HCT116 (cell line): ENCODE data around the gene ADI1. TPM values are rescaled to one million over a fixed set of nuclear protein-coding genes. Genes with fewer than 3 reads are reported as not detected.

Experiments
- ATAC-seq: fragments of 200-7000 bp; cut with Tn5 transposase; 2 replicates; pipeline ENCODE4 v1.9.1; 2020; ENCODE audit warnings: mild to moderate bottlenecking, moderate library complexity
- BruUV-seq: library from RNA; stranded (reverse); fragments of 400-500 nt; replicated peaks from 2 replicates; lab custom pipeline; 2021; lab: Mats Ljungman, UMichigan
- CTCF ChIA-PET: fragments of 300-600 bp; sonication (Branson Sonifier 250); formaldehyde crosslinking; loops from one replicate; lab custom pipeline; 2021; ENCODE audit warnings: antibody characterized with exemption; lab: Charles Lee
- POLR2A ChIA-PET: fragments of 300-600, 350-600 bp; sonication (Branson Sonifier 250); formaldehyde crosslinking; loops from one replicate; lab custom pipeline; 2021; ENCODE audit warnings: antibody characterized with exemption; lab: Charles Lee
- RAD21 ChIA-PET, 2 experiments: fragments of 300-600 bp; sonication (Branson Sonifier 250); formaldehyde crosslinking; loops; one replicate each; lab custom pipeline; 2023; ENCODE audit warnings: low total read pairs in 2 of 2; ENCODE audit not compliant: uncharacterized antibody in 2 of 2, unreplicated experiment in 2 of 2, low non-redundant PET in 1 of 2; lab: Charles Lee
- DNase-seq: peaks from one replicate; pipeline ENCODE4 v3.0.0-alpha.2; 2010; ENCODE audit warnings: low read depth, low spot score
- H2AFZ ChIP-seq: fragments of 200-600 bp; shearing (Covaris generic), sonication (generic); 2 replicates; pipeline ENCODE4 v1.6.1; 2017; ENCODE audit warnings: low read depth, mixed run types, mixed read lengths, antibody characterized with exemption, low read length; ENCODE audit not compliant: poor library complexity, severe bottlenecking
- H3K27ac ChIP-seq: 2 replicates; pipeline ENCODE4 v1.5.1; 2012; ENCODE audit warnings: low read depth, low read length
- H3K27me3 ChIP-seq: fragments of 200-600 bp; sonication (generic); 2 replicates; pipeline ENCODE4 v1.6.1; 2016; ENCODE audit warnings: mixed run types, low read length, mixed read lengths; ENCODE audit not compliant: insufficient read depth
- H3K36me3 ChIP-seq, 2 experiments: fragments of 200-500 bp in 1 of 2; fragments of 200-600 bp in 1 of 2; sonication (Bioruptor generic) in 1 of 2; sonication (generic) in 1 of 2; 2 replicates each; pipeline versions ENCODE4 v1.5.1 to v1.6.1; 2014 to 2016; ENCODE audit warnings: low read length in 2 of 2, inconsistent platforms in 1 of 2, mixed read lengths in 1 of 2, mixed run types in 1 of 2; ENCODE audit not compliant: insufficient read depth in 2 of 2, control insufficient read depth in 1 of 2
- H3K4me1 ChIP-seq, 2 experiments: fragments of 200-600 bp in 1 of 2; sonication (generic) in 1 of 2; 2 replicates each; pipeline versions ENCODE4 v1.5.1 to v1.6.1; 2012 to 2017; ENCODE audit warnings: low read length in 2 of 2, inconsistent platforms in 1 of 2, mild to moderate bottlenecking in 1 of 2, mixed read lengths in 1 of 2, mixed run types in 1 of 2, moderate library complexity in 1 of 2; ENCODE audit not compliant: insufficient read depth in 2 of 2, control insufficient read depth in 1 of 2
- H3K4me2 ChIP-seq: fragments of 200-600 bp; sonication (generic); 2 replicates; pipeline ENCODE4 v1.6.1; 2017; ENCODE audit warnings: mixed run types, low read length, mixed read lengths
- H3K4me3 ChIP-seq, 2 experiments: fragments of 200-600 bp in 1 of 2; sonication (generic) in 1 of 2; replicated peaks in 1 of 2; 2 replicates each; pipeline ENCODE4 v1.5.1; 2011 to 2016; ENCODE audit warnings: low read length in 2 of 2, control low read depth in 1 of 2, low read depth in 1 of 2, mild to moderate bottlenecking in 1 of 2, mixed read lengths in 1 of 2, mixed run types in 1 of 2
- H3K79me2 ChIP-seq: fragments of 200-600 bp; sonication (generic); 2 replicates; pipeline ENCODE4 v1.6.1; 2017; ENCODE audit warnings: mild to moderate bottlenecking, mixed run types, low read length, moderate library complexity, mixed read lengths; ENCODE audit not compliant: insufficient read depth
- H3K9ac ChIP-seq: fragments of 200-600 bp; sonication (generic); 2 replicates; pipeline ENCODE4 v1.6.1; 2016; ENCODE audit warnings: low read length, mixed read lengths
- H3K9me2 ChIP-seq: fragments of 200-600 bp; sonication (generic), shearing (Covaris generic); 2 replicates; pipeline ENCODE4 v1.6.1; 2017; ENCODE audit warnings: mixed run types, mild to moderate bottlenecking, moderate library complexity; ENCODE audit not compliant: insufficient read depth
- H3K9me3 ChIP-seq, 2 experiments: fragments of 200-500 bp in 1 of 2; fragments of 200-600 bp in 1 of 2; sonication (Bioruptor generic) in 1 of 2; sonication (generic) in 1 of 2; 2 replicates each; pipeline ENCODE4 v1.6.1; 2014 to 2017; ENCODE audit warnings: low read length in 2 of 2, mixed read lengths in 2 of 2, inconsistent platforms in 1 of 2, low read depth in 1 of 2, mild to moderate bottlenecking in 1 of 2, mixed run types in 1 of 2, moderate library complexity in 1 of 2; ENCODE audit not compliant: control insufficient read depth in 1 of 2, insufficient read depth in 1 of 2
- H4K20me1 ChIP-seq: fragments of 200-600 bp; sonication (generic), shearing (Covaris generic); 2 replicates; pipeline ENCODE4 v1.6.1; 2017; ENCODE audit warnings: mixed run types, mild to moderate bottlenecking, moderate library complexity; ENCODE audit not compliant: insufficient read depth
- CBX3 ChIP-seq: IDR thresholded peaks from 2 replicates; pipeline ENCODE4 v1.6.1; 2012; ENCODE audit warnings: low read depth
- CEBPB ChIP-seq: IDR thresholded peaks from 2 replicates; pipeline ENCODE4 v1.6.1; 2012; ENCODE audit warnings: low read depth
- CTCF ChIP-seq, 3 experiments: fragments of 200-600 bp in 1 of 3; sonication (generic) in 1 of 3; IDR thresholded peaks in 2 of 3; conservative IDR thresholded peaks in 1 of 3; 2 replicates each; pipeline ENCODE4 v1.5.1; 2012 to 2017; ENCODE audit warnings: low read depth in 2 of 3, low read length in 2 of 3, antibody characterized with exemption in 1 of 3, borderline replicate concordance in 1 of 3, control low read depth in 1 of 3, mild to moderate bottlenecking in 1 of 3, mixed read lengths in 1 of 3, mixed run types in 1 of 3, moderate library complexity in 1 of 3; ENCODE audit not compliant: insufficient read depth in 1 of 3
- ELF1 ChIP-seq: IDR thresholded peaks from 2 replicates; pipeline ENCODE4 v1.6.1; 2012; ENCODE audit warnings: low read depth, borderline replicate concordance
- EZH2 ChIP-seq: fragments of 200-600 bp; sonication (generic); IDR thresholded peaks from 2 replicates; pipeline ENCODE4 v1.6.1; 2017; ENCODE audit warnings: antibody characterized with exemption, mixed run types
- EZH2phosphoT487 ChIP-seq: fragments of 200-600 bp; IDR thresholded peaks from 2 replicates; pipeline ENCODE4 v1.6.1; 2018; ENCODE audit warnings: antibody characterized with exemption, borderline replicate concordance
- FOSL1 ChIP-seq: IDR thresholded peaks from 2 replicates; pipeline ENCODE4 v1.6.1; 2012; ENCODE audit warnings: low read depth
- JUND ChIP-seq: IDR thresholded peaks from 2 replicates; pipeline ENCODE4 v1.6.1; 2012
- RAD21 ChIP-seq: IDR thresholded peaks from 2 replicates; pipeline ENCODE4 v1.6.1; 2012; ENCODE audit warnings: low read depth, mild to moderate bottlenecking
- REST ChIP-seq: IDR thresholded peaks from 2 replicates; pipeline ENCODE4 v1.6.1; 2012; ENCODE audit warnings: low read depth
- SIN3A ChIP-seq: IDR thresholded peaks from 2 replicates; pipeline ENCODE4 v1.6.1; 2012; ENCODE audit warnings: low read depth
- SP1 ChIP-seq: IDR thresholded peaks from 2 replicates; pipeline ENCODE4 v1.6.1; 2012; ENCODE audit warnings: low read depth
- SRF ChIP-seq: IDR thresholded peaks from 2 replicates; pipeline ENCODE4 v1.6.1; 2012; ENCODE audit warnings: low read depth
- TCF7L2 ChIP-seq: IDR thresholded peaks from 2 replicates; pipeline ENCODE4 v1.7.0; 2011; ENCODE audit warnings: borderline replicate concordance, inconsistent platforms; ENCODE audit not compliant: insufficient read depth, insufficient read length; ENCODE audit errors: extremely low read depth
- YY1 ChIP-seq: IDR thresholded peaks from 2 replicates; pipeline ENCODE4 v1.6.1; 2011; ENCODE audit warnings: low read length, low read depth, moderate library complexity, mild to moderate bottlenecking; ENCODE audit not compliant: insufficient replicate concordance; ENCODE audit errors: extremely low read depth
- ZBTB33 ChIP-seq: IDR thresholded peaks from 2 replicates; pipeline ENCODE4 v1.6.1; 2011; ENCODE audit warnings: mild to moderate bottlenecking, low read length, moderate library complexity; ENCODE audit not compliant: insufficient replicate concordance; ENCODE audit errors: extremely low read depth
- ZFX ChIP-seq: fragments of 450-650 bp; IDR thresholded peaks from 2 replicates; pipeline ENCODE4 v1.6.1; 2017
- ZNF274 ChIP-seq: fragments of 200-500 bp; sonication (Bioruptor generic); IDR thresholded peaks from 2 replicates; pipeline ENCODE4 v1.6.1; 2014; ENCODE audit warnings: mild to moderate bottlenecking, low read depth, low read length, inconsistent platforms
- intact Hi-C: fragments of 100-400 bp; cut with micrococcal nuclease; formaldehyde crosslinking; loops from 2 replicates; pipeline ENCODE4 v1.10.0; 2022
- total RNA-seq: library from RNA; stranded (reverse); gene quantifications from one replicate; pipeline ENCODE4 v1.2.1, GENCODE V29; 2021; ENCODE audit not compliant: unreplicated experiment
- TF ChIP-seq, protein P1 (sequence below): IDR thresholded peaks from 2 replicates; pipeline ENCODE4 v1.6.1; 2012
- TF ChIP-seq, protein P2 (sequence below): IDR thresholded peaks from 2 replicates; pipeline ENCODE4 v1.6.1; 2012

The ADI1 gene
- total RNA-seq, 1 experiment from 2014 or later = 27.0 TPM

DNA sequence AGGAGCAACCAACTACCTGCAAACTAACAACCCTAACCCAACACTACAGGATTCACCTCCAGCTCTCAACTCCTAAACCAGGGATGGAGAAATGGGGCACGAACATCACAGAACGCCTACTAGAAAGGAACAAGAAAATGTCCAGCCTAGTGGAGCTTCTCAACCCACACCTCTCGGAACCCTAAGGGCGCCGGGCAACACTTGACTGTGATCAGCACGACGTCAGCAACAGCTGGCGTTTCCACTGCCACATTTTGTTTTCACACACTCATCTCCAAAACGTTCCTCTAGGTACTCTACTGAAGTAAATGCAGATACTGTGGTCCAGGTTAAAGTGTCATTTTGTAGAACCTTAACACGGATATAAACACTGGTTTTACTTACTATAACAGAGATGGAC is 34.6 kb upstream of the ADI1 start:
- Histone ChIP-seq H3K4me2 (no peak overlapping the region), H3K9ac (no peak overlapping the region), H3K9me3 (no peaks in the 10 kb centered on the region), H3K27me3 (no peaks in the 10 kb centered on the region), H3K4me3 (no peak overlapping the region), H3K79me2 (peaks cover 68% of the 10 kb centered on the region), H2AFZ (no peak overlapping the region), H3K36me3 (peaks cover 40 to 51% of the 10 kb centered on the region in 2 experiments; a peak in 3 of 4 replicates), H3K4me1 (peaks cover 4 to 12% of the 10 kb centered on the region in 2 experiments; a peak in 3 of 4 replicates), H4K20me1 (no peaks in the 10 kb centered on the region), H3K27ac (no peak overlapping the region), H3K9me2 (no peaks in the 10 kb centered on the region)
- no TSS peak for BruUV-seq
- ChIA-PET RAD21 (no interaction called here), CTCF (no interaction called here), POLR2A (no interaction called here)
- DNase-seq (no peak), ATAC-seq (no peak)
- TF ChIP-seq RAD21 (no peak), ELF1 (no peak), EZH2phosphoT487 (no peak), CEBPB (no peak), FOSL1 (no peak), CTCF (IDR thresholded peaks at IDR 0.05 in 2 of 3, conservative IDR thresholded peaks at IDR 0.05 in 1 of 3; ENCODE audit: borderline replicate concordance in 1 of 3, insufficient read depth in 1 of 3, low read depth in 2 of 3, low read length in 2 of 3) (no peak), SIN3A (no peak), ZNF274 (no peak), JUND (no peak), YY1 (no peak), EZH2 (no peak), CBX3 (no peak), SP1 (no peak), ZFX (no peak), SRF (no peak), TCF7L2 (no peak), REST (no peak), ZBTB33 (no peak)
- TF ChIP-seq, protein P1, sequence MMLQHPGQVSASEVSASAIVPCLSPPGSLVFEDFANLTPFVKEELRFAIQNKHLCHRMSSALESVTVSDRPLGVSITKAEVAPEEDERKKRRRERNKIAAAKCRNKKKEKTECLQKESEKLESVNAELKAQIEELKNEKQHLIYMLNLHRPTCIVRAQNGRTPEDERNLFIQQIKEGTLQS = no peak
- TF ChIP-seq, protein P2, sequence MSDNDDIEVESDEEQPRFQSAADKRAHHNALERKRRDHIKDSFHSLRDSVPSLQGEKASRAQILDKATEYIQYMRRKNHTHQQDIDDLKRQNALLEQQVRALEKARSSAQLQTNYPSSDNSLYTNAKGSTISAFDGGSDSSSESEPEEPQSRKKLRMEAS = no peak
- intact Hi-C loops = no loop called here
